ENCODE measurements around the gene FARS2.

- TF ChIP-seq, protein P1, sequence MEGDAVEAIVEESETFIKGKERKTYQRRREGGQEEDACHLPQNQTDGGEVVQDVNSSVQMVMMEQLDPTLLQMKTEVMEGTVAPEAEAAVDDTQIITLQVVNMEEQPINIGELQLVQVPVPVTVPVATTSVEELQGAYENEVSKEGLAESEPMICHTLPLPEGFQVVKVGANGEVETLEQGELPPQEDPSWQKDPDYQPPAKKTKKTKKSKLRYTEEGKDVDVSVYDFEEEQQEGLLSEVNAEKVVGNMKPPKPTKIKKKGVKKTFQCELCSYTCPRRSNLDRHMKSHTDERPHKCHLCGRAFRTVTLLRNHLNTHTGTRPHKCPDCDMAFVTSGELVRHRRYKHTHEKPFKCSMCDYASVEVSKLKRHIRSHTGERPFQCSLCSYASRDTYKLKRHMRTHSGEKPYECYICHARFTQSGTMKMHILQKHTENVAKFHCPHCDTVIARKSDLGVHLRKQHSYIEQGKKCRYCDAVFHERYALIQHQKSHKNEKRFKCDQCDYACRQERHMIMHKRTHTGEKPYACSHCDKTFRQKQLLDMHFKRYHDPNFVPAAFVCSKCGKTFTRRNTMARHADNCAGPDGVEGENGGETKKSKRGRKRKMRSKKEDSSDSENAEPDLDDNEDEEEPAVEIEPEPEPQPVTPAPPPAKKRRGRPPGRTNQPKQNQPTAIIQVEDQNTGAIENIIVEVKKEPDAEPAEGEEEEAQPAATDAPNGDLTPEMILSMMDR (IDR thresholded peaks at IDR 0.05; ENCODE audit: low read depth, low read length): no peak
- TF ChIP-seq POLR2A (IDR thresholded peaks at IDR 0.05; ENCODE audit: extremely low read depth, insufficient read length): no peak
These were observed 133.0 kb downstream of the FARS2 start for GRCh38 chr6:5394280-5394679.

Measured in NB4 (cell line).